Measurements from ENCODE around the gene TRABD2B. TPM values are rescaled to one million over a fixed set of nuclear protein-coding genes. Genes with fewer than 3 reads are reported as not detected.

TRABD2B gene
- total RNA-seq, 1 experiment from 2014 or later: 10.3 TPM

DNA sequence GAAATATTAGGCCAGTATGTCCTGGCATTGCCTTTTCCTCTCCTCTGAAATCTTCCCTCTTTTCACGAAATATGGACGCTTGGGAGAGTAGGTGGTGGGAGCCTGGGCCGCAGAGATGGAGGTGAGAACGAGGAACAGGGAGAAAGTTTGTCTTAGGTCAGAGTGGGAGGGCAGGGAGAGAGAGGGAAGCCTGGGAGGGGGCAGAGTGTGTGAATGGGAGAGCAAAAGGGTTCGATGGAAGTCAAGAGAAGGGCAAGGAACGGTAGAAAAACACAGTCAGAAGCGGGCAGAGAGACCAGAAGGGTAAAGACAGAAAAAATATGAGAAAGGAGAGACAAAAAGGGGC, 1.2 kb downstream of the TRABD2B start:
- TF ChIP-seq JUN (CRISPR knock-in tag; IDR thresholded peaks at IDR 0.05): no peak
- TF ChIP-seq ZNF281 (CRISPR knock-in tag; IDR thresholded peaks at IDR 0.05): no peak
- TF ChIP-seq, protein P1, sequence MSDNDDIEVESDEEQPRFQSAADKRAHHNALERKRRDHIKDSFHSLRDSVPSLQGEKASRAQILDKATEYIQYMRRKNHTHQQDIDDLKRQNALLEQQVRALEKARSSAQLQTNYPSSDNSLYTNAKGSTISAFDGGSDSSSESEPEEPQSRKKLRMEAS (CRISPR knock-in tag; IDR thresholded peaks at IDR 0.05): peak; percentile 34; the same call in 1 of the 2 replicates
- no peak for TF ChIP-seq ZNF671 (CRISPR knock-in tag; IDR thresholded peaks at IDR 0.05)
- TF ChIP-seq ZNF232 (CRISPR knock-in tag; IDR thresholded peaks at IDR 0.05): no peak
- ATAC-seq (no peak), DNase-seq (ENCODE audit: low spot score) (no peak)
- H3K9me3 Mint-ChIP-seq: no peaks in the 10 kb centered on the region
- H3K27ac Mint-ChIP-seq: peak overlapping the region; percentile 50
- H3K4me1 Mint-ChIP-seq: peaks cover 63% of the 10 kb centered on the region
- peak overlapping the region; percentile 88 for H3K4me3 Mint-ChIP-seq
- peaks cover 26% of the 10 kb centered on the region for H3K36me3 Mint-ChIP-seq
- H3K27me3 Mint-ChIP-seq (ENCODE audit: low read depth): peaks cover 32% of the 10 kb centered on the region
- ChIA-PET CTCF (interaction anchor here (1.0 to 3.9 kb wide), 5 partner anchors 9 to 270 kb away, joined by 4 to 22 read pairs (median 11); no protein-coding TSS in a partner anchor), POLR2A (no interaction called here)

DNA sequence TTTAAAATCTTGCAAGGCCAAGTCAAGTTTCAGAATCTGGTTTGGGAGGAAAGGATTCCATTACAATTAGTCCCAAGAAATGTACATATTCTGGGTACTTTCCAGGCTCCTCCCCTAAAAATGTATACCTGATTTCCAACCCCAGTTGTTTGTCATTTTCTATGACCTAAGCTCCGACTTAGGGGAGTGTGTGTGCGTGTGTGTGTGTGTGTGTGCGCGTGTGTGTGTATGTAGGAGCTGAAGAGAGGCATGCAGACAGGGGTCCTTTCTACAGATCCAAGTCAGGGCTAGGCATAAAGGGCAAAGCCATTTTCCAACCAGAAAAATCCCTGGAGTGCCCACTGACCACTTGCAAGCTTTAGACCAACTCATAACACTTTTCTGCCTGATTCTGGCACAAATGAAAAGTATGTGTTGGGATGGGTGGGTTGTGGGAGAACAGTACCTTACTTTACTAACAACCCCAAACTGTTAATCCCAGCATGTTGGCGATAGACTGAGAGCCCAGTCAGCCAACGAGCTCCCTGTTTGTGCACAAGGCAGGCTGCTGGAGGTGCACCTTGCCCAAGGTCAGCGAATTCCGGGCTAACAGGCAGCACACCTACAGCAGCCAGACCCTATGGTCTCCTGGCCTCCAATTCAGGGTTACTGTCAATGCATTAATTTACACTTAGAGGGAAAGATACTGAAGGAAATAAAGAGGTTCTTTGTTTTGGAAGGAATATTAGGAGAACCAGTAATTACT, 1.7 kb downstream of the TRABD2B start:
- ATAC-seq: no peak
- Mint-ChIP-seq H3K36me3 (peaks cover 29% of the 10 kb centered on the region), H3K4me1 (peaks cover 66% of the 10 kb centered on the region), H3K27ac (no peak overlapping the region; the same call in 1 of the 2 replicates), H3K27me3 (ENCODE audit: low read depth) (peaks cover 29% of the 10 kb centered on the region), H3K4me3 (peak overlapping the region; percentile 88), H3K9me3 (no peaks in the 10 kb centered on the region)
- no peak for DNase-seq (ENCODE audit: low spot score)
- TF ChIP-seq, protein P2, sequence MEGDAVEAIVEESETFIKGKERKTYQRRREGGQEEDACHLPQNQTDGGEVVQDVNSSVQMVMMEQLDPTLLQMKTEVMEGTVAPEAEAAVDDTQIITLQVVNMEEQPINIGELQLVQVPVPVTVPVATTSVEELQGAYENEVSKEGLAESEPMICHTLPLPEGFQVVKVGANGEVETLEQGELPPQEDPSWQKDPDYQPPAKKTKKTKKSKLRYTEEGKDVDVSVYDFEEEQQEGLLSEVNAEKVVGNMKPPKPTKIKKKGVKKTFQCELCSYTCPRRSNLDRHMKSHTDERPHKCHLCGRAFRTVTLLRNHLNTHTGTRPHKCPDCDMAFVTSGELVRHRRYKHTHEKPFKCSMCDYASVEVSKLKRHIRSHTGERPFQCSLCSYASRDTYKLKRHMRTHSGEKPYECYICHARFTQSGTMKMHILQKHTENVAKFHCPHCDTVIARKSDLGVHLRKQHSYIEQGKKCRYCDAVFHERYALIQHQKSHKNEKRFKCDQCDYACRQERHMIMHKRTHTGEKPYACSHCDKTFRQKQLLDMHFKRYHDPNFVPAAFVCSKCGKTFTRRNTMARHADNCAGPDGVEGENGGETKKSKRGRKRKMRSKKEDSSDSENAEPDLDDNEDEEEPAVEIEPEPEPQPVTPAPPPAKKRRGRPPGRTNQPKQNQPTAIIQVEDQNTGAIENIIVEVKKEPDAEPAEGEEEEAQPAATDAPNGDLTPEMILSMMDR (IDR thresholded peaks at IDR 0.05): no peak
- TF ChIP-seq E2F5 (CRISPR knock-in tag; IDR thresholded peaks at IDR 0.05) (no peak), MYBL2 (CRISPR knock-in tag; IDR thresholded peaks at IDR 0.05) (no peak), NFYB (CRISPR knock-in tag; conservative IDR thresholded peaks at IDR 0.05; ENCODE audit: low read depth) (no peak)
- TF ChIP-seq, protein P1 (CRISPR knock-in tag; IDR thresholded peaks at IDR 0.05): 0 out of 2 replicates have a peak, but pooled peaks have one; percentile 19
- CTCF ChIA-PET: interaction anchor here (0.9 to 3.9 kb wide), 6 partner anchors 9 to 269 kb away, joined by 3 to 22 read pairs (median 8); no protein-coding TSS in a partner anchor
- POLR2A ChIA-PET: interaction anchor here (1.1 kb wide), 1 partner anchor 10 kb away, joined by 4 read pairs; no protein-coding TSS in a partner anchor

DNA sequence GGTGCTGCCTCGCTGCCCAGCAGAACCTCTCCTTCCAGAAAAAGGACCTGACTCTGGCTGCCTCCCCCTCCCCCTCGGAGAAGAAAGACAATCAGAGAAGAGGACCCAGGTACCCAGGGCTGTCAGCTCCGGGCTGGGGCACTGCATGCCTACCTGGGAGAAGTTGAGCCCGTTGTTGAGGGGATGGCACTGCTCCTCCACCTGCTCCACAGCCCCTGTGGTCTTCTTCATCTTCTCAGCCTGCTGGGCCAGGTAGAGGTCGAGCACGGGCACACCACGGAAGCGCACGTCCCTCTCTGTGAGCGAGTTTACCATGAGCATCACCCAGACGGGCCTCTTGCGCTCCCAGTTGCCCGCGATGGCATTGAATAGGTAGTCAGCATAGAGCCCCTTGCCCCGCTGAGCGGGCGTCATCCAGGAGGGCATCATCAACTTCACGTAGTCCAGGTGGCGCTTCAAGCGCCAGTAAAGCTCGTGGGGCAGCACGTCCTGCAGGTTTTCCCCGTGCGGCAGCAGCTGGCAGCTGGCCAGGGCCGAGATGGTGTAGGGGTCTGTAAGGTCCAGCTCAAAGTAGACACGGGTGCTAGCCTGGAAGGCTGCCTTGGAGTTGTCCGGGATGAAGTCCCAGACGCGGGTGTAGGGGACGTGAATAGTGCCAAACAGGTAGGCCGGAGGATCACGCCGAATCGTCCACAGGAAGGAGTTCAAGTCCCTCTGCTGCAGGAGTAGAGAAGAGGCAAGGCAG, 3.1 kb downstream of the TRABD2B start:
- CTCF ChIA-PET: interaction anchor here (2.3 kb wide), 1 partner anchor 67 kb away, joined by 11 read pairs; no protein-coding TSS in a partner anchor
- H3K4me1 Mint-ChIP-seq: peaks cover 66% of the 10 kb centered on the region
- DNase-seq (ENCODE audit: low spot score) (no peak), ATAC-seq (no peak)
- no peaks in the 10 kb centered on the region for H3K9me3 Mint-ChIP-seq
- no peak for TF ChIP-seq JUN (CRISPR knock-in tag; IDR thresholded peaks at IDR 0.05)
- no peak for TF ChIP-seq GTF2I (CRISPR knock-in tag; conservative IDR thresholded peaks at IDR 0.05)
- TF ChIP-seq ZNF232 (CRISPR knock-in tag; IDR thresholded peaks at IDR 0.05): no peak
- TF ChIP-seq ZNF219 (CRISPR knock-in tag; IDR thresholded peaks at IDR 0.05; ENCODE audit: borderline replicate concordance): no peak
- TF ChIP-seq, protein P3, sequence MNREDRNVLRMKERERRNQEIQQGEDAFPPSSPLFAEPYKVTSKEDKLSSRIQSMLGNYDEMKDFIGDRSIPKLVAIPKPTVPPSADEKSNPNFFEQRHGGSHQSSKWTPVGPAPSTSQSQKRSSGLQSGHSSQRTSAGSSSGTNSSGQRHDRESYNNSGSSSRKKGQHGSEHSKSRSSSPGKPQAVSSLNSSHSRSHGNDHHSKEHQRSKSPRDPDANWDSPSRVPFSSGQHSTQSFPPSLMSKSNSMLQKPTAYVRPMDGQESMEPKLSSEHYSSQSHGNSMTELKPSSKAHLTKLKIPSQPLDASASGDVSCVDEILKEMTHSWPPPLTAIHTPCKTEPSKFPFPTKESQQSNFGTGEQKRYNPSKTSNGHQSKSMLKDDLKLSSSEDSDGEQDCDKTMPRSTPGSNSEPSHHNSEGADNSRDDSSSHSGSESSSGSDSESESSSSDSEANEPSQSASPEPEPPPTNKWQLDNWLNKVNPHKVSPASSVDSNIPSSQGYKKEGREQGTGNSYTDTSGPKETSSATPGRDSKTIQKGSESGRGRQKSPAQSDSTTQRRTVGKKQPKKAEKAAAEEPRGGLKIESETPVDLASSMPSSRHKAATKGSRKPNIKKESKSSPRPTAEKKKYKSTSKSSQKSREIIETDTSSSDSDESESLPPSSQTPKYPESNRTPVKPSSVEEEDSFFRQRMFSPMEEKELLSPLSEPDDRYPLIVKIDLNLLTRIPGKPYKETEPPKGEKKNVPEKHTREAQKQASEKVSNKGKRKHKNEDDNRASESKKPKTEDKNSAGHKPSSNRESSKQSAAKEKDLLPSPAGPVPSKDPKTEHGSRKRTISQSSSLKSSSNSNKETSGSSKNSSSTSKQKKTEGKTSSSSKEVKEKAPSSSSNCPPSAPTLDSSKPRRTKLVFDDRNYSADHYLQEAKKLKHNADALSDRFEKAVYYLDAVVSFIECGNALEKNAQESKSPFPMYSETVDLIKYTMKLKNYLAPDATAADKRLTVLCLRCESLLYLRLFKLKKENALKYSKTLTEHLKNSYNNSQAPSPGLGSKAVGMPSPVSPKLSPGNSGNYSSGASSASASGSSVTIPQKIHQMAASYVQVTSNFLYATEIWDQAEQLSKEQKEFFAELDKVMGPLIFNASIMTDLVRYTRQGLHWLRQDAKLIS (CRISPR knock-in tag; IDR thresholded peaks at IDR 0.05; ENCODE audit: borderline replicate concordance): no peak
- no peak for TF ChIP-seq CDX4 (CRISPR knock-in tag; IDR thresholded peaks at IDR 0.05; ENCODE audit: borderline replicate concordance)
- TF ChIP-seq FOXJ3 (CRISPR knock-in tag; IDR thresholded peaks at IDR 0.05; ENCODE audit: borderline replicate concordance): no peak
- TF ChIP-seq, protein P1 (CRISPR knock-in tag; IDR thresholded peaks at IDR 0.05): no peak
- peaks cover 21% of the 10 kb centered on the region for H3K27me3 Mint-ChIP-seq (ENCODE audit: low read depth)
- POLR2A ChIA-PET: no interaction called here
- H3K27ac Mint-ChIP-seq: no peak overlapping the region
- peak overlapping the region; percentile 44 for H3K4me3 Mint-ChIP-seq
- peaks cover 43% of the 10 kb centered on the region for H3K36me3 Mint-ChIP-seq

Data from WTC11 (cell line).